A549 (cell line): ENCODE data around the gene TMPRSS7. TPM values are rescaled to one million over a fixed set of nuclear protein-coding genes. Genes with fewer than 3 reads are reported as not detected.

Experiments
- ATAC-seq, 2 experiments: fragments of 200-7000 bp in 1 of 2; fragments of >200 bp in 1 of 2; cut with Nextera tagmentation in 1 of 2; cut with Tn5 transposase in 1 of 2; 3 replicates each; pipeline versions ENCODE4 v1.8.0 to v1.9.1; 2018 to 2020; ENCODE audit warnings: mild to moderate bottlenecking in 1 of 2, moderate library complexity in 1 of 2
- CTCF ChIA-PET: fragments of 300-600 bp; sonication (Branson Sonifier 250); formaldehyde crosslinking; extraction: SDS; loops from one replicate; lab custom pipeline; 2021; ENCODE audit warnings: antibody characterized with exemption, inconsistent platforms; lab: Yijun Ruan, JAX
- POLR2A ChIA-PET: fragments of 350-600 bp; formaldehyde crosslinking; extraction: SDS; loops from one replicate; lab custom pipeline; 2021; ENCODE audit warnings: antibody characterized with exemption, inconsistent platforms; lab: Yijun Ruan, JAX
- DNase-seq, 2 experiments: peaks; one replicate each; pipeline versions ENCODE4 v3.0.0 to v3.0.0-alpha.2; 2011 to 2016; ENCODE audit warnings: low read depth in 1 of 2, low spot score in 1 of 2
- FAIRE-seq: peaks from 2 replicates; lab custom pipeline; 2011; peaks lifted over from hg19 to GRCh38; lab: Jason Lieb, UNC
- H3K27ac ChIP-seq, 2 experiments: fragments of >200 bp; sonication (Bioruptor Twin); formaldehyde crosslinking; 3 replicates each; pipeline ENCODE4 v1.5.1; 2016 to 2017
- H3K4me1 ChIP-seq: fragments of >200 bp; sonication (Bioruptor Twin); formaldehyde crosslinking; 3 replicates; pipeline ENCODE4 v1.6.1; 2016
- H3K4me2 ChIP-seq: fragments of >200 bp; sonication (Bioruptor Twin); formaldehyde crosslinking; 3 replicates; pipeline ENCODE4 v1.6.1; 2016
- H3K4me3 ChIP-seq: fragments of >200 bp; sonication (Bioruptor Twin); formaldehyde crosslinking; 3 replicates; pipeline ENCODE4 v1.5.1; 2016
- H3K9me3 ChIP-seq: fragments of >200 bp; sonication (Bioruptor Twin); formaldehyde crosslinking; 3 replicates; pipeline ENCODE4 v1.6.1; 2016
- ATOH8 ChIP-seq: fragments of 250-450 bp; sonication (Bioruptor Pico); IDR thresholded peaks from 2 replicates; pipeline ENCODE4 v1.5.0; 2020; ENCODE audit warnings: low read depth, mild to moderate bottlenecking, moderate library complexity
- CHD2 ChIP-seq: fragments of 150-350 bp; IDR thresholded peaks from 2 replicates; pipeline ENCODE4 v1.6.1; 2014; ENCODE audit warnings: low read length; ENCODE audit not compliant: partially characterized antibody
- CHD4 ChIP-seq: fragments of 200-600 bp; sonication (generic); IDR thresholded peaks from 2 replicates; pipeline ENCODE4 v1.6.1; 2016; ENCODE audit warnings: antibody characterized with exemption, mild to moderate bottlenecking, borderline replicate concordance
- CTCF ChIP-seq: fragments of >200 bp; sonication (Bioruptor Twin); formaldehyde crosslinking; IDR thresholded peaks from 3 replicates; pipeline ENCODE4 v1.5.1; 2016
- EHMT2 ChIP-seq: fragments of 200-600 bp; sonication (generic); IDR thresholded peaks from 2 replicates; pipeline ENCODE4 v1.6.1; 2016; ENCODE audit warnings: antibody characterized with exemption, low read depth, mild to moderate bottlenecking, moderate library complexity
- ELK1 ChIP-seq: fragments of 150-350 bp; IDR thresholded peaks from 2 replicates; pipeline ENCODE4 v1.6.1; 2014; ENCODE audit warnings: low read depth, mild to moderate bottlenecking, low read length
- EP300 ChIP-seq, 2 experiments: fragments of >200 bp; sonication (Bioruptor Twin); formaldehyde crosslinking; IDR thresholded peaks; 2 replicates in 1 of 2; 3 replicates in 1 of 2; pipeline ENCODE4 v1.6.1; 2016 to 2017
- ESRRA ChIP-seq: fragments of 150-350 bp; IDR thresholded peaks from 2 replicates; pipeline ENCODE4 v1.6.1; 2014; ENCODE audit warnings: mild to moderate bottlenecking, low read length, borderline replicate concordance
- FOSL2 ChIP-seq, 2 experiments: fragments of 450-650 bp in 1 of 2; fragments of >200 bp in 1 of 2; sonication (Bioruptor Twin) in 1 of 2; formaldehyde crosslinking; IDR thresholded peaks; 2 replicates each; pipeline versions ENCODE4 v1.5.0 to v1.6.1; 2016 to 2020; ENCODE audit warnings: mild to moderate bottlenecking in 1 of 2, moderate library complexity in 1 of 2
- FOXS1 ChIP-seq: fragments of 250-450 bp; sonication (Bioruptor Pico); IDR thresholded peaks from 2 replicates; pipeline ENCODE4 v1.5.0; 2020; ENCODE audit warnings: mild to moderate bottlenecking, moderate library complexity
- HDAC2 ChIP-seq: fragments of 200-600 bp; sonication (generic); IDR thresholded peaks from 2 replicates; pipeline ENCODE4 v1.6.1; 2016
- HEYL ChIP-seq: fragments of 250-450 bp; sonication (Bioruptor Pico); IDR thresholded peaks from 2 replicates; pipeline ENCODE4 v1.8.0; 2021; ENCODE audit warnings: mild to moderate bottlenecking, moderate library complexity
- HOXB13 ChIP-seq: fragments of 250-450 bp; sonication (Bioruptor Pico); IDR thresholded peaks from 2 replicates; pipeline ENCODE4 v1.5.0; 2020; ENCODE audit warnings: low read depth, mild to moderate bottlenecking, moderate library complexity
- MYC ChIP-seq: IDR thresholded peaks from 2 replicates; pipeline ENCODE4 v1.6.1; 2012; ENCODE audit warnings: mild to moderate bottlenecking, inconsistent platforms, low read length, improper control_type of control experiment, borderline replicate concordance
- PHF8 ChIP-seq: fragments of 200-600 bp; sonication (generic); IDR thresholded peaks from 2 replicates; pipeline ENCODE4 v1.6.1; 2016; ENCODE audit warnings: low read depth, mild to moderate bottlenecking, antibody characterized with exemption, moderate library complexity, borderline replicate concordance
- RNF2 ChIP-seq: fragments of 200-600 bp; sonication (generic); IDR thresholded peaks from 2 replicates; pipeline ENCODE4 v1.6.1; 2016; ENCODE audit warnings: low read depth, mild to moderate bottlenecking, antibody characterized with exemption, moderate library complexity, borderline replicate concordance
- ZNF302 ChIP-seq: fragments of 250-450 bp; sonication (Bioruptor Pico); IDR thresholded peaks from 2 replicates; pipeline ENCODE4 v1.9.0; 2021; ENCODE audit warnings: inconsistent platforms, mild to moderate bottlenecking, moderate library complexity
- ZSCAN20 ChIP-seq: fragments of 250-450 bp; sonication (Bioruptor Pico); IDR thresholded peaks from 2 replicates; pipeline ENCODE4 v1.8.0; 2022; ENCODE audit warnings: mild to moderate bottlenecking, moderate library complexity
- WGBS: methylation state at CpG from one replicate; pipeline ENCODE4 v1.1.6; 2017; ENCODE audit errors: missing lambda C conversion rate; 5-methylcytosine and 5-hydroxymethylcytosine counted together
- polyA plus RNA-seq, 4 experiments: library from polyadenylated mRNA; depleted of rRNA in 3 of 4; stranded (reverse); fragments of >200 nt; fragmentation: RNase III in 1 of 4; extraction: RNeasy Plus Mini Kit Qiagen cat#74134 plus additional on column Dnase treatment in 1 of 4; gene quantifications; 2 replicates in 3 of 4; 3 replicates in 1 of 4; pipeline ENCODE4 v1.2.3, GENCODE V29; 2011 to 2017
- TF ChIP-seq, protein P1 (sequence below): fragments of >200 bp; sonication (Bioruptor Twin); formaldehyde crosslinking; IDR thresholded peaks from 2 replicates; pipeline ENCODE4 v1.6.1; 2016
- TF ChIP-seq, protein P2 (sequence below): fragments of >200 bp; sonication (Bioruptor Twin); formaldehyde crosslinking; IDR thresholded peaks from 3 replicates; pipeline ENCODE4 v1.6.1; 2016

TMPRSS7 gene
- polyA plus RNA-seq, 2 of the 4 experiments (the other 2 are of a cell fraction), result 0.04 to 0.09 TPM

GRCh38 chr3:111998636-111999483 is 35.7 kb upstream of the TMPRSS7 start, which contains the start of gene TAGLN3:
Gene TAGLN3 (plus strand): TSS chr3:111998922. CDS start chr3:111999423, 501 bp downstream.
- no peak for TF ChIP-seq HOXB13 (CRISPR knock-in tag)
- TF ChIP-seq ZNF302 (CRISPR knock-in tag), result no peak
- no peak for TF ChIP-seq RNF2
- no peak for TF ChIP-seq CHD2
- no peak for TF ChIP-seq ELK1
- TF ChIP-seq PHF8, result no peak
- no peak for TF ChIP-seq FOXS1 (CRISPR knock-in tag)
- no peak for TF ChIP-seq MYC
- no peak for TF ChIP-seq HDAC2
- no peak for TF ChIP-seq EP300 (IDR thresholded peaks at IDR 0.05)
- no peak for TF ChIP-seq CHD4
- no peak for TF ChIP-seq ATOH8 (CRISPR knock-in tag)
- TF ChIP-seq, protein P1, sequence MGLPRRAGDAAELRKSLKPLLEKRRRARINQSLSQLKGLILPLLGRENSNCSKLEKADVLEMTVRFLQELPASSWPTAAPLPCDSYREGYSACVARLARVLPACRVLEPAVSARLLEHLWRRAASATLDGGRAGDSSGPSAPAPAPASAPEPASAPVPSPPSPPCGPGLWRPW, result no peak
- no peak for TF ChIP-seq ESRRA
- TF ChIP-seq ZSCAN20 (CRISPR knock-in tag), result no peak
- TF ChIP-seq EHMT2, result no peak
- TF ChIP-seq, protein P2, sequence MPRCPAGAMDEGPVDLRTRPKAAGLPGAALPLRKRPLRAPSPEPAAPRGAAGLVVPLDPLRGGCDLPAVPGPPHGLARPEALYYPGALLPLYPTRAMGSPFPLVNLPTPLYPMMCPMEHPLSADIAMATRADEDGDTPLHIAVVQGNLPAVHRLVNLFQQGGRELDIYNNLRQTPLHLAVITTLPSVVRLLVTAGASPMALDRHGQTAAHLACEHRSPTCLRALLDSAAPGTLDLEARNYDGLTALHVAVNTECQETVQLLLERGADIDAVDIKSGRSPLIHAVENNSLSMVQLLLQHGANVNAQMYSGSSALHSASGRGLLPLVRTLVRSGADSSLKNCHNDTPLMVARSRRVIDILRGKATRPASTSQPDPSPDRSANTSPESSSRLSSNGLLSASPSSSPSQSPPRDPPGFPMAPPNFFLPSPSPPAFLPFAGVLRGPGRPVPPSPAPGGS, result no peak
- no peak for TF ChIP-seq HEYL
- TF ChIP-seq FOSL2 (IDR thresholded peaks at IDR 0.05), result no peak
- no peak for TF ChIP-seq FOSL2 (CRISPR knock-in tag; IDR thresholded peaks at IDR 0.05)
- TF ChIP-seq CTCF, result no peak
- POLR2A ChIA-PET, result no interaction called here
- WGBS, result 79% methylated on average over 30 of the region's 30 CpGs
- DNase-seq (no peak), ATAC-seq (no peak), FAIRE-seq (no peak)
- no peaks in the 10 kb centered on the region; the same call in 2 of the 3 replicates for H3K4me1 ChIP-seq
- CTCF ChIA-PET, result interaction anchor here (0.6 to 11.4 kb wide), 9 partner anchors 8 to 284 kb away, joined by 3 to 189 read pairs (median 10); no protein-coding TSS in a partner anchor
- no peaks in the 10 kb centered on the region for H3K9me3 ChIP-seq
- no peak within 1 kb of the TSS for H3K27ac ChIP-seq
- H3K4me2 ChIP-seq, result no peak within 1 kb of the TSS
- no peak within 1 kb of the TSS for H3K4me3 ChIP-seq
